Progenitor cell of endocrine pancreas (in vitro differentiated cells): ENCODE measurements around the gene AP3B1. TPM values are rescaled to one million over a fixed set of nuclear protein-coding genes. Genes with fewer than 3 reads are reported as not detected.

Source experiments
- DNase-seq: peaks from one replicate; pipeline ENCODE4 v3.0.0; 2021; ENCODE audit warnings: low spot score; ENCODE audit not compliant: unreplicated experiment
- H3K27ac Mint-ChIP-seq: 2 replicates; pipeline ENCODE4 v1.8.0; 2021; ENCODE audit warnings: mild to moderate bottlenecking, moderate library complexity, mixed read lengths
- H3K27me3 Mint-ChIP-seq: 2 replicates; pipeline ENCODE4 v1.8.0; 2021; ENCODE audit warnings: mixed read lengths
- H3K36me3 Mint-ChIP-seq: 2 replicates; pipeline ENCODE4 v1.8.0; 2022; ENCODE audit warnings: mixed read lengths; ENCODE audit not compliant: insufficient read depth
- H3K4me1 Mint-ChIP-seq: 2 replicates; pipeline ENCODE4 v1.8.0; 2021; ENCODE audit warnings: low read depth, mixed read lengths
- H3K4me3 Mint-ChIP-seq: 2 replicates; pipeline ENCODE4 v1.8.0; 2021; ENCODE audit warnings: low read depth, mild to moderate bottlenecking, moderate library complexity, mixed read lengths
- H3K9me3 Mint-ChIP-seq: 2 replicates; pipeline ENCODE4 v1.8.0; 2021; ENCODE audit warnings: low read depth, mixed read lengths
- CTCF ChIP-seq: fragments of 200-600 bp; sonication (generic); IDR thresholded peaks from one replicate; pipeline ENCODE4 v1.5.0; 2021; ENCODE audit warnings: antibody characterized with exemption, mild to moderate bottlenecking; ENCODE audit not compliant: unreplicated experiment
- total RNA-seq: library from RNA; stranded (reverse); gene quantifications from 2 replicates; pipeline ENCODE4 v1.2.1, GENCODE V29; 2021

Gene AP3B1
- total RNA-seq, 1 donor from 2014 or later = 50.9 TPM

GRCh38 chr5:77963795-77964194 is 330.7 kb downstream of the AP3B1 start:
- H3K9me3 Mint-ChIP-seq = no peaks in the 10 kb centered on the region
- no peak overlapping the region for H3K4me3 Mint-ChIP-seq
- no peak overlapping the region for H3K27ac Mint-ChIP-seq
- no peaks in the 10 kb centered on the region for H3K36me3 Mint-ChIP-seq
- H3K27me3 Mint-ChIP-seq = peaks cover 65% of the 10 kb centered on the region
- TF ChIP-seq CTCF = no peak
- H3K4me1 Mint-ChIP-seq = no peaks in the 10 kb centered on the region
- DNase-seq = no peak

- no peak for DNase-seq
- H3K9me3 Mint-ChIP-seq = no peaks in the 10 kb centered on the region
- no peaks in the 10 kb centered on the region for H3K36me3 Mint-ChIP-seq
- peaks cover 75% of the 10 kb centered on the region for H3K27me3 Mint-ChIP-seq
- H3K4me3 Mint-ChIP-seq = no peak overlapping the region
- TF ChIP-seq CTCF = no peak
- H3K27ac Mint-ChIP-seq = no peak overlapping the region
- H3K4me1 Mint-ChIP-seq = peaks cover 4% of the 10 kb centered on the region
Measured at GRCh38 chr5:77960863-77961396, 333.6 kb downstream of the AP3B1 start.

DNA sequence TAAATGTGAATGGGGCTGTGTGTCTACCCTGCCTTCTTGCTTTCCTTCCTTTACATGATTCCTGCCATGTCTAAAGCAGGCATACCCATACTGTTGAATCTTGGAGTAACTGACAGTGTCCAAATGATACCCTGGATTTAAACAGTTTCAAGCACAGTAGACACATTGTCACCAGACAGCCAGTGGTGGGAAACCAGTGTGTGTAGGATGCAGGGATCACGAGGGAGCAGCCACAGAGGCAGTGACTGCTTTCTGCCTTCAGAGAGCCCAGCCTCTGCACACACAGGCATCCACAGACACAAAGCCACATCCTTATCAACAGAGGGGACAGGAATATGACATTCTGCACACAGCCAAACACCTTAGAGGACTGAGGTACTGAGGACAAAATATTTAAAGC is 334.2 kb downstream of the AP3B1 start:
- H3K36me3 Mint-ChIP-seq = no peaks in the 10 kb centered on the region
- no peak overlapping the region for H3K4me3 Mint-ChIP-seq
- no peak for TF ChIP-seq CTCF
- no peaks in the 10 kb centered on the region for H3K9me3 Mint-ChIP-seq
- H3K4me1 Mint-ChIP-seq = peaks cover 4% of the 10 kb centered on the region
- H3K27me3 Mint-ChIP-seq = peaks cover 73% of the 10 kb centered on the region
- H3K27ac Mint-ChIP-seq = no peak overlapping the region
- no peak for DNase-seq

GRCh38 chr5:77958642-77959330 is 335.7 kb downstream of the AP3B1 start:
- H3K4me1 Mint-ChIP-seq = peaks cover 4% of the 10 kb centered on the region
- no peak for TF ChIP-seq CTCF
- H3K27ac Mint-ChIP-seq = no peak overlapping the region
- peaks cover 70% of the 10 kb centered on the region for H3K27me3 Mint-ChIP-seq
- H3K36me3 Mint-ChIP-seq = no peaks in the 10 kb centered on the region
- no peak overlapping the region for H3K4me3 Mint-ChIP-seq
- peaks cover 4% of the 10 kb centered on the region for H3K9me3 Mint-ChIP-seq
- DNase-seq = no peak

GRCh38 chr5:77957931-77958521 is 336.5 kb downstream of the AP3B1 start:
- peak overlapping the region; percentile 52 for H3K4me3 Mint-ChIP-seq

More at GRCh38 chr5:77957931-77958521, 336.5 kb downstream of the AP3B1 start:
- H3K27me3 Mint-ChIP-seq = peaks cover 66% of the 10 kb centered on the region
- no peaks in the 10 kb centered on the region for H3K36me3 Mint-ChIP-seq
- H3K9me3 Mint-ChIP-seq = peaks cover 4% of the 10 kb centered on the region
- DNase-seq = peak; percentile 24
- H3K27ac Mint-ChIP-seq = no peak overlapping the region
- H3K4me1 Mint-ChIP-seq = peaks cover 4% of the 10 kb centered on the region
- TF ChIP-seq CTCF = peak; percentile 20
